ENCODE measurements around the gene B4GALNT1. TPM values are rescaled to one million over a fixed set of nuclear protein-coding genes. Genes with fewer than 3 reads are reported as not detected.

B4GALNT1 gene
- total and polyA plus RNA-seq, 9 of the 15 experiments (the other 6 are each of a cell fraction or from before 2014, with no cell fraction given) = 1.0 to 32.2 (median 9.8) TPM

DNA sequence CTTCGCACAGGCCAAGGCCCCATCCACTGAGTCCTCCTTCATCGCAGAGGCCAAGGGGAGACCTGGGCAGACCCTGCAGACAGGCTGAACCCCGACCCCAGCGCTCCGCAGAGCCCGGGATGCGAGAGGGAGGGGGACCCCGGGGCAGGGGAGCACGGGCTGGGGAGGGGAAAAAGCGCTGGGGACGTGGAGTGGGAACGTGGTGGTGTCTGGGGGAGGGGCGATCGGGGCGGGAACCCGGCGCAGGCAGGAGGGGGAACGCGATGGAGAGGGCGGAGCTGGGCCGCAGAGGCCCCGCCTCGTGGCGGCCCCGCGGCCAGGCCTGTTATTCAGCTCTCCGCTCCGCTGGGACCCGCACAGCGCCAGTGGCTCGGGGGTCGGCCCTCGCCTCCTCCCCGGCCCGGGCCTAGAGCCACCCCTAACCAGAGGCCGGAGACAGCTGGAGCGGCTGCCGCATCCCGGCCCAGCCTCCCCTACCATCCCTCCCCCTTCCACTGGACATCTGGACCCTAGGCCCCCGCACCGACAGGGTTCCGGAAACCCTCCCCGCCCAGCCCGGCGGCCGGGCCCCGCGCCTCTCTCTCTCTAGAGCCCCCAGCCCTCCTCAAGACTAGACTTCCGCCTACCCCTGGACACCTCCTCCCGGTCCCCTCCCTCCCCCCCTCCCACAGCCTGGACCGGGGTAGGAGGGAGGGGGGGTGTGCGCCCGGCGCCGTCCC lies 21.7 kb downstream of the B4GALNT1 start, which contains the start of gene ARHGEF25 (continued):
- TF ChIP-seq, protein P1, sequence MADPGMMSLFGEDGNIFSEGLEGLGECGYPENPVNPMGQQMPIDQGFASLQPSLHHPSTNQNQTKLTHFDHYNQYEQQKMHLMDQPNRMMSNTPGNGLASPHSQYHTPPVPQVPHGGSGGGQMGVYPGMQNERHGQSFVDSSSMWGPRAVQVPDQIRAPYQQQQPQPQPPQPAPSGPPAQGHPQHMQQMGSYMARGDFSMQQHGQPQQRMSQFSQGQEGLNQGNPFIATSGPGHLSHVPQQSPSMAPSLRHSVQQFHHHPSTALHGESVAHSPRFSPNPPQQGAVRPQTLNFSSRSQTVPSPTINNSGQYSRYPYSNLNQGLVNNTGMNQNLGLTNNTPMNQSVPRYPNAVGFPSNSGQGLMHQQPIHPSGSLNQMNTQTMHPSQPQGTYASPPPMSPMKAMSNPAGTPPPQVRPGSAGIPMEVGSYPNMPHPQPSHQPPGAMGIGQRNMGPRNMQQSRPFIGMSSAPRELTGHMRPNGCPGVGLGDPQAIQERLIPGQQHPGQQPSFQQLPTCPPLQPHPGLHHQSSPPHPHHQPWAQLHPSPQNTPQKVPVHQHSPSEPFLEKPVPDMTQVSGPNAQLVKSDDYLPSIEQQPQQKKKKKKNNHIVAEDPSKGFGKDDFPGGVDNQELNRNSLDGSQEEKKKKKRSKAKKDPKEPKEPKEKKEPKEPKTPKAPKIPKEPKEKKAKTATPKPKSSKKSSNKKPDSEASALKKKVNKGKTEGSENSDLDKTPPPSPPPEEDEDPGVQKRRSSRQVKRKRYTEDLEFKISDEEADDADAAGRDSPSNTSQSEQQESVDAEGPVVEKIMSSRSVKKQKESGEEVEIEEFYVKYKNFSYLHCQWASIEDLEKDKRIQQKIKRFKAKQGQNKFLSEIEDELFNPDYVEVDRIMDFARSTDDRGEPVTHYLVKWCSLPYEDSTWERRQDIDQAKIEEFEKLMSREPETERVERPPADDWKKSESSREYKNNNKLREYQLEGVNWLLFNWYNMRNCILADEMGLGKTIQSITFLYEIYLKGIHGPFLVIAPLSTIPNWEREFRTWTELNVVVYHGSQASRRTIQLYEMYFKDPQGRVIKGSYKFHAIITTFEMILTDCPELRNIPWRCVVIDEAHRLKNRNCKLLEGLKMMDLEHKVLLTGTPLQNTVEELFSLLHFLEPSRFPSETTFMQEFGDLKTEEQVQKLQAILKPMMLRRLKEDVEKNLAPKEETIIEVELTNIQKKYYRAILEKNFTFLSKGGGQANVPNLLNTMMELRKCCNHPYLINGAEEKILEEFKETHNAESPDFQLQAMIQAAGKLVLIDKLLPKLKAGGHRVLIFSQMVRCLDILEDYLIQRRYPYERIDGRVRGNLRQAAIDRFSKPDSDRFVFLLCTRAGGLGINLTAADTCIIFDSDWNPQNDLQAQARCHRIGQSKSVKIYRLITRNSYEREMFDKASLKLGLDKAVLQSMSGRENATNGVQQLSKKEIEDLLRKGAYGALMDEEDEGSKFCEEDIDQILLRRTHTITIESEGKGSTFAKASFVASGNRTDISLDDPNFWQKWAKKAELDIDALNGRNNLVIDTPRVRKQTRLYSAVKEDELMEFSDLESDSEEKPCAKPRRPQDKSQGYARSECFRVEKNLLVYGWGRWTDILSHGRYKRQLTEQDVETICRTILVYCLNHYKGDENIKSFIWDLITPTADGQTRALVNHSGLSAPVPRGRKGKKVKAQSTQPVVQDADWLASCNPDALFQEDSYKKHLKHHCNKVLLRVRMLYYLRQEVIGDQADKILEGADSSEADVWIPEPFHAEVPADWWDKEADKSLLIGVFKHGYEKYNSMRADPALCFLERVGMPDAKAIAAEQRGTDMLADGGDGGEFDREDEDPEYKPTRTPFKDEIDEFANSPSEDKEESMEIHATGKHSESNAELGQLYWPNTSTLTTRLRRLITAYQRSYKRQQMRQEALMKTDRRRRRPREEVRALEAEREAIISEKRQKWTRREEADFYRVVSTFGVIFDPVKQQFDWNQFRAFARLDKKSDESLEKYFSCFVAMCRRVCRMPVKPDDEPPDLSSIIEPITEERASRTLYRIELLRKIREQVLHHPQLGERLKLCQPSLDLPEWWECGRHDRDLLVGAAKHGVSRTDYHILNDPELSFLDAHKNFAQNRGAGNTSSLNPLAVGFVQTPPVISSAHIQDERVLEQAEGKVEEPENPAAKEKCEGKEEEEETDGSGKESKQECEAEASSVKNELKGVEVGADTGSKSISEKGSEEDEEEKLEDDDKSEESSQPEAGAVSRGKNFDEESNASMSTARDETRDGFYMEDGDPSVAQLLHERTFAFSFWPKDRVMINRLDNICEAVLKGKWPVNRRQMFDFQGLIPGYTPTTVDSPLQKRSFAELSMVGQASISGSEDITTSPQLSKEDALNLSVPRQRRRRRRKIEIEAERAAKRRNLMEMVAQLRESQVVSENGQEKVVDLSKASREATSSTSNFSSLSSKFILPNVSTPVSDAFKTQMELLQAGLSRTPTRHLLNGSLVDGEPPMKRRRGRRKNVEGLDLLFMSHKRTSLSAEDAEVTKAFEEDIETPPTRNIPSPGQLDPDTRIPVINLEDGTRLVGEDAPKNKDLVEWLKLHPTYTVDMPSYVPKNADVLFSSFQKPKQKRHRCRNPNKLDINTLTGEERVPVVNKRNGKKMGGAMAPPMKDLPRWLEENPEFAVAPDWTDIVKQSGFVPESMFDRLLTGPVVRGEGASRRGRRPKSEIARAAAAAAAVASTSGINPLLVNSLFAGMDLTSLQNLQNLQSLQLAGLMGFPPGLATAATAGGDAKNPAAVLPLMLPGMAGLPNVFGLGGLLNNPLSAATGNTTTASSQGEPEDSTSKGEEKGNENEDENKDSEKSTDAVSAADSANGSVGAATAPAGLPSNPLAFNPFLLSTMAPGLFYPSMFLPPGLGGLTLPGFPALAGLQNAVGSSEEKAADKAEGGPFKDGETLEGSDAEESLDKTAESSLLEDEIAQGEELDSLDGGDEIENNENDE (IDR thresholded peaks at IDR 0.05; ENCODE audit: low read depth, low read length) = no peak
- no peak for TF ChIP-seq RBM39 (optimal IDR thresholded peaks at IDR 0.05; ENCODE audit: low read depth, low read length)
- no peak for TF ChIP-seq TGIF2 (CRISPR knock-in tag; IDR thresholded peaks at IDR 0.05)
- no peak for TF ChIP-seq U2AF1 (optimal IDR thresholded peaks at IDR 0.05; ENCODE audit: low read depth, low read length)
- no peak for TF ChIP-seq MEIS2 (IDR thresholded peaks at IDR 0.05; ENCODE audit: partially characterized antibody)
- TF ChIP-seq, protein P2, sequence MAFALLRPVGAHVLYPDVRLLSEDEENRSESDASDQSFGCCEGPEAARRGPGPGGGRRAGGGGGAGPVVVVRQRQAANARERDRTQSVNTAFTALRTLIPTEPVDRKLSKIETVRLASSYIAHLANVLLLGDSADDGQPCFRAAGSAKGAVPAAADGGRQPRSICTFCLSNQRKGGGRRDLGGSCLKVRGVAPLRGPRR (CRISPR knock-in tag; IDR thresholded peaks at IDR 0.05) = no peak
- TF ChIP-seq FOXP1 (CRISPR knock-in tag; IDR thresholded peaks at IDR 0.05) = 0 out of 2 replicates have a peak, but pooled peaks have one; percentile 57
- TF ChIP-seq, protein P3, sequence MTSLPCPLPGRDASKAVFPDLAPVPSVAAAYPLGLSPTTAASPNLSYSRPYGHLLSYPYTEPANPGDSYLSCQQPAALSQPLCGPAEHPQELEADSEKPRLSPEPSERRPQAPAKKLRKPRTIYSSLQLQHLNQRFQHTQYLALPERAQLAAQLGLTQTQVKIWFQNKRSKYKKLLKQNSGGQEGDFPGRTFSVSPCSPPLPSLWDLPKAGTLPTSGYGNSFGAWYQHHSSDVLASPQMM (CRISPR knock-in tag; IDR thresholded peaks at IDR 0.05) = no peak
- TF ChIP-seq CSDE1 (IDR thresholded peaks at IDR 0.05) = no peak
- no peak for TF ChIP-seq NCOA2 (IDR thresholded peaks at IDR 0.05; ENCODE audit: partially characterized antibody in 2 of 2)
- TF ChIP-seq NR1H2 (CRISPR knock-in tag; IDR thresholded peaks at IDR 0.05) = no peak
- no peak for TF ChIP-seq SAP30 (IDR thresholded peaks at IDR 0.05; ENCODE audit: borderline replicate concordance, insufficient read depth, low read depth, low read length, poor library complexity, severe bottlenecking)
- TF ChIP-seq PURB (CRISPR knock-in tag; IDR thresholded peaks at IDR 0.05; ENCODE audit: low read depth) = no peak
- peak; percentile 35 for TF ChIP-seq FIP1L1 (IDR thresholded peaks at IDR 0.05; ENCODE audit: low read depth, low read length, poor library complexity, severe bottlenecking)
- TF ChIP-seq DMBX1 (CRISPR knock-in tag; IDR thresholded peaks at IDR 0.05; ENCODE audit: borderline replicate concordance) = no peak
- no peak for TF ChIP-seq PTTG1 (tag; IDR thresholded peaks at IDR 0.05; ENCODE audit: low read depth)
